GM12892 (cell line): ENCODE measurements around the gene CLDN25.

Experiments
- POLR2A ChIP-seq: IDR thresholded peaks from 2 replicates; pipeline ENCODE4 v1.6.1; 2011; ENCODE audit warnings: low read depth, low read length, control low read depth
- POLR2AphosphoS5 ChIP-seq: IDR thresholded peaks from 2 replicates; pipeline ENCODE4 v1.6.1; 2011; ENCODE audit warnings: low read depth, low read length, control low read depth
- TAF1 ChIP-seq: IDR thresholded peaks from 2 replicates; pipeline ENCODE4 v1.6.1; 2011; ENCODE audit warnings: low read depth, mild to moderate bottlenecking, control low read depth, low read length, borderline replicate concordance

- TF ChIP-seq POLR2A (no peak), POLR2AphosphoS5 (no peak), TAF1 (no peak)
Measured at GRCh38 chr11:113752932-113753331, 26.7 kb upstream of the CLDN25 start.
